Breast epithelium (tissue), 3 donors: ENCODE results near the gene TAAR2.

Experiments
- CTCF ChIP-seq, 3 donors: fragments of 450-650 bp; IDR thresholded peaks; one replicate each; pipeline ENCODE4 v1.5.1; 2016 to 2017; ENCODE audit warnings: antibody characterized with exemption in 3 of 3, mild to moderate bottlenecking in 3 of 3, moderate library complexity in 3 of 3
- POLR2A ChIP-seq: fragments of 450-650 bp; IDR thresholded peaks from one replicate; pipeline ENCODE4 v1.6.1; 2016; ENCODE audit warnings: antibody characterized with exemption, mild to moderate bottlenecking, moderate library complexity

- TF ChIP-seq CTCF (IDR thresholded peaks at IDR 0.05) = no peak
- no peak for TF ChIP-seq POLR2A
Observed at GRCh38 chr6:132592855-132593254, 31.2 kb downstream of the TAAR2 start.
